ENCODE results near the gene THSD4. TPM values are rescaled to one million over a fixed set of nuclear protein-coding genes. Genes with fewer than 3 reads are reported as not detected.

The THSD4 gene
- total RNA-seq, 6 donors from 2014 or later, result 16.8 to 39.7 (median 21.7) TPM

DNA sequence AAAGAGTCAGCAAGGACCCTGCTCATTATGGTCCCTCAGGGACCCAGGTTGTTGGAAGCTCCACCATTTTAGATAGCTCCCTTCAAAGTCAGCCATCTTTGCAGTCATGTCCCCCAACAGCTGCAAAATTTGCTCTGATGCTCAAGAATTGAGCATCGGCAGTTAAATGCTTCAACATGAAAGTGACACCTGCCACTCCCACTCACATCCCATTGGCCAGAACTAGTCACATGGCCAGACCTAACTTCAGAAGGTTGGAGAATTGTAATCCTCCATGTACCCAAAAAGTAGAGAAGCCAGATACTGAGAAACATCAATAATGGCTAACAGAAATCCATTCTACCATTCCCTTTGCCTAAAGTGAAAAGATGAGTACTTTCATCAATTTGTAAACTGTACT is 523.6 kb downstream of the THSD4 start:
- Histone ChIP-seq H3K4me1 (peaks cover 0 to 3% (median 0%) of the 10 kb centered on the region in 4 donors), H3K4me3 (no peak overlapping the region), H3K27ac (no peak overlapping the region), H3K36me3 (no peaks in the 10 kb centered on the region), H3K27me3 (no peaks in the 10 kb centered on the region), H3K9me3 (no peaks in the 10 kb centered on the region)
- 90 to 94% methylated on average over 1 of the region's 1 CpG for WGBS, 2 donors
- TF ChIP-seq, protein P1, sequence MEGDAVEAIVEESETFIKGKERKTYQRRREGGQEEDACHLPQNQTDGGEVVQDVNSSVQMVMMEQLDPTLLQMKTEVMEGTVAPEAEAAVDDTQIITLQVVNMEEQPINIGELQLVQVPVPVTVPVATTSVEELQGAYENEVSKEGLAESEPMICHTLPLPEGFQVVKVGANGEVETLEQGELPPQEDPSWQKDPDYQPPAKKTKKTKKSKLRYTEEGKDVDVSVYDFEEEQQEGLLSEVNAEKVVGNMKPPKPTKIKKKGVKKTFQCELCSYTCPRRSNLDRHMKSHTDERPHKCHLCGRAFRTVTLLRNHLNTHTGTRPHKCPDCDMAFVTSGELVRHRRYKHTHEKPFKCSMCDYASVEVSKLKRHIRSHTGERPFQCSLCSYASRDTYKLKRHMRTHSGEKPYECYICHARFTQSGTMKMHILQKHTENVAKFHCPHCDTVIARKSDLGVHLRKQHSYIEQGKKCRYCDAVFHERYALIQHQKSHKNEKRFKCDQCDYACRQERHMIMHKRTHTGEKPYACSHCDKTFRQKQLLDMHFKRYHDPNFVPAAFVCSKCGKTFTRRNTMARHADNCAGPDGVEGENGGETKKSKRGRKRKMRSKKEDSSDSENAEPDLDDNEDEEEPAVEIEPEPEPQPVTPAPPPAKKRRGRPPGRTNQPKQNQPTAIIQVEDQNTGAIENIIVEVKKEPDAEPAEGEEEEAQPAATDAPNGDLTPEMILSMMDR (IDR thresholded peaks at IDR 0.05), result no peak
- TF ChIP-seq EP300 (IDR thresholded peaks at IDR 0.05) (no peak), POLR2AphosphoS5 (IDR thresholded peaks at IDR 0.05) (no peak), POLR2A (IDR thresholded peaks at IDR 0.05) (no peak)
- no peak for ATAC-seq (ENCODE audit: low FRiP score in 2 of 2)
- no peak for DNase-seq

DNA sequence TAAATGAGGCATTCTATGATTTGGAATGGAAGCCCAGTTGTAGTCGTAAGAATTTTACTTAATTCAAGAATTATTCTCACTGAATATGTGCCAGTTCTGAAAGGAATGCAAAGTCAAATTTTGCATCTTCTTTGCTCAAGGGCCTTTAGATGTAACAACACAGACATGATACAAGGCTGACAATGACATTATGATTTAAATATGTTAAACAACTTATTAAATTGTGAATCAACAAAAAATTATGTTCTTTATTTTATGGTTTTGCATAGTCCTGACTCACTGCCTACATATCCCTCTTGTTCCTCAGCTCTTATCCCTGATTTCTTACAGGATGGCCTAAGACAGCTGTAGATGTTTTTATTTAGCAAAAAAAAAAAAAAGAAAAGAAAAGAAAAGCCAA is 524.2 kb downstream of the THSD4 start:
- TF ChIP-seq, protein P1 (IDR thresholded peaks at IDR 0.05), result no peak
- TF ChIP-seq POLR2AphosphoS5 (IDR thresholded peaks at IDR 0.05), result no peak
- no peak for TF ChIP-seq POLR2A (IDR thresholded peaks at IDR 0.05)
- TF ChIP-seq EP300 (IDR thresholded peaks at IDR 0.05), result no peak
- WGBS, 2 donors, result 84 to 89% methylated on average over 1 of the region's 1 CpG
- Histone ChIP-seq H3K27ac (no peak overlapping the region), H3K27me3 (no peaks in the 10 kb centered on the region), H3K36me3 (no peaks in the 10 kb centered on the region), H3K4me3 (no peak overlapping the region), H3K4me1 (peaks cover 0 to 3% (median 0%) of the 10 kb centered on the region in 4 donors), H3K9me3 (no peaks in the 10 kb centered on the region)
- no peak for DNase-seq
- ATAC-seq (ENCODE audit: low FRiP score in 2 of 2), result no peak

DNA sequence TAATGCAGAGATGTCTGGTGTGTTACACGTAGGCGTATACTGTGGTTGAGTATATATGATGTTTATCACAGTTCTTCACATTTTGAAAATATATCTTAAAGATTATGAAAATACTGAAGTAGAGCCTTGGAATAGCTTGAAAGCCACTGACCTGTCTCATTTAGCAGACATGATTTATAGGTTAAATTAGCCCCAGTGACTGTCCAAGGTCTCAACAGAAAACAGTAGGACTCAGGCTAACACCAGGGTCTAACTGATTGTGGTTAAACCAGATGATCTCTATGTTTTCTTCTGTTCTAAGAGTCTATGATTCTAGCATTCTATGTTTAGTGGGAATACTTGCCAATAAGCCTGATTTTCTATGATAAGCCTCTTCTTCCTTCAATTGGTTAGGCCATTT is 528.6 kb downstream of the THSD4 start:
- Histone ChIP-seq H3K4me1 (no peaks in the 10 kb centered on the region), H3K27me3 (no peaks in the 10 kb centered on the region), H3K4me3 (no peak overlapping the region), H3K27ac (no peak overlapping the region), H3K9me3 (no peaks in the 10 kb centered on the region), H3K36me3 (no peaks in the 10 kb centered on the region)
- TF ChIP-seq POLR2A (IDR thresholded peaks at IDR 0.05) (no peak), POLR2AphosphoS5 (IDR thresholded peaks at IDR 0.05) (no peak), EP300 (IDR thresholded peaks at IDR 0.05) (no peak)
- TF ChIP-seq, protein P1 (IDR thresholded peaks at IDR 0.05), result no peak
- ATAC-seq (ENCODE audit: low FRiP score in 2 of 2) (no peak), DNase-seq (no peak)
- WGBS, 2 donors, result 93 to 95% methylated on average over 2 of the region's 2 CpGs

DNA sequence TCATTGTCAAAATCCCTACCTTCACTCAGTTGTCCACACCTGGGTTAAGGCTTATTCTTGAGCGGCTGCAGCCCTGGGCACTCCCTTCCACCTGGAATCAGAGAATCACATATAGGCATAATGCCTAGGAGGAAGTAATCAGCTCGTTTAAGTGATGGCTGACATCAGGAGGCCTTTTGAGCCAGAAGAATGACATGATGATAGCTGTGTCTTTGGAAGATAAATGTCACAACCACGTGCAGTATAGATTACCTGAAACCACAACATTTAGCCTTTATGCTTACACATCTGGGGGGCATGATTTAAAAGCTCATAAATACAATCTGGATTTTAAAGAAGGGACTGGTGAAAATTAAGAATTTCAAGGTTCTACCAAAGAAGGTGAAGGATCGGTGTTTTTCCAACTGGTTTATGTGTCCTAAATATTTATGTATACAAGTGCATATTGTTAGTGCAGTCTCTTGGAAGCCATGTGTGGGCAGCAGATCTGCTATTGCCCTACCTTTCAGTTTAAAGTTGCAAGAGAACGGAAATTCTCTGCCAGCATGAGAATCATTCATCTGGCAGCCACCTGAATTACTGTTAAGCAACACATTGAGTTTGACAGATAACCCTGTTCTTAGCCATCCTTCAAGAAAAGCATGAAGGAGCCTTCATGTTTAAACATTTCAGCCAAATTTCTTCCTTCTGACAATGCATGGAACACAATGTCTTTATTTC is 531.7 kb downstream of the THSD4 start:
- no peak overlapping the region for H3K27ac ChIP-seq
- no peaks in the 10 kb centered on the region for H3K27me3 ChIP-seq
- no peak for DNase-seq
- ATAC-seq (ENCODE audit: low FRiP score in 2 of 2), result no peak
- H3K9me3 ChIP-seq, result no peaks in the 10 kb centered on the region
- no peak overlapping the region for H3K4me3 ChIP-seq
- 74 to 76% methylated on average over 5 of the region's 5 CpGs for WGBS, 2 donors
- no peaks in the 10 kb centered on the region for H3K4me1 ChIP-seq
- TF ChIP-seq POLR2A (IDR thresholded peaks at IDR 0.05) (no peak), POLR2AphosphoS5 (IDR thresholded peaks at IDR 0.05) (no peak), EP300 (IDR thresholded peaks at IDR 0.05) (no peak)
- TF ChIP-seq, protein P1 (IDR thresholded peaks at IDR 0.05), result no peak
- no peaks in the 10 kb centered on the region for H3K36me3 ChIP-seq

DNA sequence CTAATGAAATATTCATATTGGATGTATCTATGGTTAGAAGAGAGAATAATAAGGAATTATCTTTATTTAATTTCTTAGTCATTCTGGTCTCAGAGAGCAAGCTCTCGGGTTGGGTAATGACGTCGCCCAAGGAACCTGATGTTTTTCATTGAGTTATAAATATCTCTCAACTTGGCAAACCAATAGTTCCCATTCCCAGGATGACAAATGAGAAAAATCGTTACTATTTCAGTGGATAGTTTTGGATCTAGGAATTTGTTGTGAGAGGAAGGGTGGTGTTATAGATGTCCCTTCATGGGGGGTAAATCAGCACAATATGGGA is 532.2 kb downstream of the THSD4 start:
- H3K27ac ChIP-seq, result no peak overlapping the region
- TF ChIP-seq EP300 (IDR thresholded peaks at IDR 0.05), result no peak
- no peak for TF ChIP-seq POLR2AphosphoS5 (IDR thresholded peaks at IDR 0.05)
- TF ChIP-seq, protein P1 (IDR thresholded peaks at IDR 0.05), result no peak
- no peak for TF ChIP-seq POLR2A (IDR thresholded peaks at IDR 0.05)

More for the DNA sequence above, 532.2 kb downstream of the THSD4 start:
- no peaks in the 10 kb centered on the region for H3K27me3 ChIP-seq
- no peaks in the 10 kb centered on the region for H3K9me3 ChIP-seq
- WGBS, 2 donors, result 84 to 90% methylated on average over 4 of the region's 4 CpGs
- no peaks in the 10 kb centered on the region for H3K36me3 ChIP-seq
- DNase-seq, result no peak
- no peak overlapping the region for H3K4me3 ChIP-seq
- ATAC-seq (ENCODE audit: low FRiP score in 2 of 2), result no peak
- no peaks in the 10 kb centered on the region for H3K4me1 ChIP-seq

Data from upper lobe of left lung (tissue), 6 donors.